PC-3 (cell line): ENCODE measurements around the gene GPC2.

Experiments
- CTCF ChIP-seq: fragments of 300-600 bp; sonication (generic); conservative IDR thresholded peaks from 2 replicates; pipeline ENCODE4 v1.5.1; 2017; ENCODE audit warnings: antibody characterized with exemption, low read depth, mild to moderate bottlenecking, low read length
- EZH2 ChIP-seq: fragments of 300-600 bp; sonication (generic); IDR thresholded peaks from one replicate; pipeline ENCODE4 v1.6.1; 2017; ENCODE audit warnings: antibody characterized with exemption, mild to moderate bottlenecking, low read length; ENCODE audit not compliant: unreplicated experiment
- EZH2phosphoT487 ChIP-seq: fragments of 300-600 bp; sonication (generic); IDR thresholded peaks from 2 replicates; pipeline ENCODE4 v1.6.1; 2018; ENCODE audit warnings: mild to moderate bottlenecking, antibody characterized with exemption, low read length, borderline replicate concordance

- TF ChIP-seq EZH2phosphoT487, result no peak
- TF ChIP-seq EZH2, result no peak
- no peak for TF ChIP-seq CTCF
Observed at GRCh38 chr7:100209493-100209892, 32.3 kb upstream of the GPC2 start.
